Calu3 (cell line): ENCODE measurements around the gene TNKS1BP1. TPM values are rescaled to one million over a fixed set of nuclear protein-coding genes. Genes with fewer than 3 reads are reported as not detected.
"Not testable (repeated sequence)": the region's sequence is repeated elsewhere in the genome, so short reads cannot be mapped to it uniquely, and the experiment has no call there.

Experiments used
- BruUV-seq: library from RNA; stranded (reverse); fragments of 400-500 nt; replicated peaks from 2 replicates; lab custom pipeline; 2021; lab: Mats Ljungman, UMichigan
- CTCF ChIA-PET: fragments of 300-600 bp; sonication (Branson Sonifier 250); formaldehyde crosslinking; loops from one replicate; lab custom pipeline; 2022; ENCODE audit warnings: antibody characterized with exemption; lab: Charles Lee
- DNase-seq: peaks from one replicate; pipeline ENCODE4 v3.0.0; 2022
- H3K27ac Mint-ChIP-seq: one replicate; pipeline ENCODE4 v1.8.0; 2022; ENCODE audit warnings: mixed read lengths; ENCODE audit not compliant: unreplicated experiment
- H3K27me3 Mint-ChIP-seq: one replicate; pipeline ENCODE4 v1.8.0; 2022; ENCODE audit warnings: mixed read lengths; ENCODE audit not compliant: unreplicated experiment
- H3K36me3 Mint-ChIP-seq: one replicate; pipeline ENCODE4 v1.8.0; 2022; ENCODE audit warnings: mild to moderate bottlenecking, moderate library complexity, mixed read lengths; ENCODE audit not compliant: insufficient read depth, unreplicated experiment
- H3K4me1 Mint-ChIP-seq: one replicate; pipeline ENCODE4 v1.8.0; 2022; ENCODE audit warnings: mild to moderate bottlenecking, low read depth, mixed read lengths; ENCODE audit not compliant: unreplicated experiment
- H3K4me3 Mint-ChIP-seq: one replicate; pipeline ENCODE4 v1.8.0; 2022; ENCODE audit warnings: mild to moderate bottlenecking, low read depth, moderate library complexity, mixed read lengths; ENCODE audit not compliant: unreplicated experiment
- H3K9me3 Mint-ChIP-seq: one replicate; pipeline ENCODE4 v1.8.0; 2022; ENCODE audit warnings: low read depth, mixed read lengths; ENCODE audit not compliant: unreplicated experiment
- CTCF ChIP-seq: fragments of 200-600 bp; IDR thresholded peaks from one replicate; pipeline ENCODE4 v1.8.0; 2022; ENCODE audit warnings: antibody characterized with exemption; ENCODE audit not compliant: unreplicated experiment
- intact Hi-C: fragments of 100-400 bp; cut with micrococcal nuclease; formaldehyde crosslinking; loops from one replicate; pipeline ENCODE4 v1.10.0; 2022; ENCODE audit not compliant: unreplicated experiment
- total RNA-seq: library from RNA; stranded (reverse); gene quantifications from 2 replicates; pipeline ENCODE4 v1.2.3, GENCODE V29; 2022

TNKS1BP1 gene
- total RNA-seq, 1 experiment from 2014 or later = 151 TPM

DNA sequence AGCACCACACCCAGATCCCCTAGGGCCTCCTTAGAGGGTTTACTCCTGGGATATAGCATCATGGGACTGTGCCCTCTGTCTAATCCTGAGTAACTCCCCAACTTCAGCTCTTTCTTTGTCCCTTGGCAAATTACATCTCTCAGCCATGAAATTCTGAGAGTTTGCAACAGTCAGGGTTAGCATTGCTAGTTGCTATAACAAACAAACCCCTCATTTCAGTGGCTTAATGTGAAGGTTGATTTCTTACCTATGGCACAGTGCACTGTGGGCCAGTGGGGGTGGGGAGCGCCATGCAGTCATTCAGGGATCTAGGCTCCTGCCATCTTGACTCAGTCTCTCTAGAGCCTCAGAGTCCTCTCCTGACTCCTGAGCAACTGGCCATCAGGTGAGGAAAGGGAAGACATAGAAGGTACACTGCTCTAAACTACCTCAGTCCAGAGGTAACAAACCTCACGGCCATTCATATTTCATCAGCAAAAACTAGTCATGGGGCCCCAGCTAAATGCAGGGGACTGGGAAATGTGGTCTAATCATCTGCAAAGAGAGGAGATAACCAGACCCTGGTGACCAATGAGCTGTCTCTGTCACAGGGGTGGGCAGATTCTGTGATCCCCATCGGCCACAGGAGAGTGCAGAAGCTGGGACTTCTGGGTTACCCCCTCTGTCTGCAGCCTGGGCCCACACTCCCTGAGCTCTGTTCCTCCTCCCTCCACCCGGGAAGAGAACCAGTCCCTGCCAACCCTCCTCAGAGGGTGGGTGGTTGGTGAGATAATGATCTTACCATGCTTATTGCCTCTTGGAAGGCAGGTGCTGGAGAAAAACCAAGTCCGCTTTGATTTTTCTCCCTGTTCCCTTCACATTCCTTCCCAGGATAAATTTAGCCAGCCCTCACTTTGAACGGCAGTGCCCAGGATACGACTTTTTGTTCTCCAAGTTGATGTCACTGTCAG, 38.7 kb upstream of the TNKS1BP1 start:
- H3K36me3 Mint-ChIP-seq = no peaks in the 10 kb centered on the region
- H3K4me1 Mint-ChIP-seq = peaks cover 6% of the 10 kb centered on the region
- no peak for DNase-seq
- H3K4me3 Mint-ChIP-seq = no peak overlapping the region
- H3K27ac Mint-ChIP-seq = no peak overlapping the region
- no TSS peak for BruUV-seq
- TF ChIP-seq CTCF = no peak
- H3K27me3 Mint-ChIP-seq = peaks cover 63% of the 10 kb centered on the region
- CTCF ChIA-PET = interaction anchor here (0.5 to 0.6 kb wide), 2 partner anchors 36 to 169 kb away, joined by 3 read pairs; no protein-coding TSS in a partner anchor
- intact Hi-C loops = no loop called here
- no peaks in the 10 kb centered on the region for H3K9me3 Mint-ChIP-seq

- DNase-seq = no peak
- H3K4me3 Mint-ChIP-seq = no peak overlapping the region
- no peak for TF ChIP-seq CTCF
- no TSS peak for BruUV-seq
- H3K27ac Mint-ChIP-seq = no peak overlapping the region
- H3K9me3 Mint-ChIP-seq = no peaks in the 10 kb centered on the region
- intact Hi-C loops = no loop called here
- no peaks in the 10 kb centered on the region for H3K36me3 Mint-ChIP-seq
- H3K4me1 Mint-ChIP-seq = peaks cover 6% of the 10 kb centered on the region
- CTCF ChIA-PET = no interaction called here
- peaks cover 57% of the 10 kb centered on the region for H3K27me3 Mint-ChIP-seq
These were observed 37.2 kb upstream of the TNKS1BP1 start for GRCh38 chr11:57361926-57362325.

DNA sequence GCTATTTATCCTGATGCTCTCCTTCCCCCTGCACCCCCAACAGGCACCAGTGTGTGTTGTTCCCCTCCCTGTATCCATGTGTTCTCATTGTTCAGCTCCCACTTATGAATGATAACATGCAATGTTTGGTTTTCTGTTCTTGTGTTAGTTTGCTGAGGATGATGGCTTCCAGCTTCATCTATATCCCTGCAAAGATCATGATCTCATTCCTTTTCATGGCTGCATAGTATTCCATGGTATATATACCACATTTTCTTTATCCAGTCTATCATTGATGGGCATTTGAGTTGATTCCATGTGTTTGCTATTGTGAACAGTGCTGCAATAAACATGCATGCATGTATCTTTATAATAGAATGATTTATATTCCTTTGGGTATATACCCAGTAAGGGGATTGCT, 36.7 kb upstream of the TNKS1BP1 start:
- H3K36me3 Mint-ChIP-seq, intact Hi-C loops, H3K4me3 Mint-ChIP-seq, H3K9me3 Mint-ChIP-seq, CTCF ChIA-PET, DNase-seq, BruUV-seq, H3K4me1 Mint-ChIP-seq, H3K27ac Mint-ChIP-seq: not testable (repeated sequence)
- peaks cover 52% of the 10 kb centered on the region for H3K27me3 Mint-ChIP-seq

- no peaks in the 10 kb centered on the region for H3K36me3 Mint-ChIP-seq
- H3K27me3 Mint-ChIP-seq = peaks cover 47% of the 10 kb centered on the region
- no peak for DNase-seq
- H3K4me3 Mint-ChIP-seq = no peak overlapping the region
- CTCF ChIA-PET = interaction anchor here (0.7 kb wide), 1 partner anchor 19 kb away, joined by 3 read pairs; no protein-coding TSS in a partner anchor
- BruUV-seq = no TSS peak
- no peaks in the 10 kb centered on the region for H3K9me3 Mint-ChIP-seq
- H3K4me1 Mint-ChIP-seq = peaks cover 6% of the 10 kb centered on the region
- TF ChIP-seq CTCF = no peak
- H3K27ac Mint-ChIP-seq = no peak overlapping the region
- intact Hi-C loops = no loop called here
These were observed 36.2 kb upstream of the TNKS1BP1 start for GRCh38 chr11:57360991-57361390.
